DOHH2 (cell line): ENCODE data around the gene HCN3.

Experiments used
- H3F3A ChIP-seq: fragments of 200-600 bp; sonication (generic), shearing (Covaris generic); 2 replicates; pipeline ENCODE4 v1.6.0; 2016; ENCODE audit warnings: antibody characterized with exemption, mild to moderate bottlenecking; ENCODE audit not compliant: control insufficient read depth, insufficient read depth
- H3K27ac ChIP-seq: fragments of 200-600 bp; sonication (generic); 2 replicates; pipeline ENCODE4 v1.5.1; 2014; ENCODE audit warnings: low read depth, mild to moderate bottlenecking, low read length, moderate library complexity
- H3K27me3 ChIP-seq: fragments of 200-600 bp; sonication (generic); 2 replicates; pipeline ENCODE4 v1.6.1; 2014; ENCODE audit warnings: mild to moderate bottlenecking, low read length, mixed read lengths; ENCODE audit not compliant: control insufficient read depth
- H3K36me3 ChIP-seq: fragments of 200-600 bp; sonication (generic); 2 replicates; pipeline ENCODE4 v1.6.1; 2014; ENCODE audit warnings: mild to moderate bottlenecking, low read length, moderate library complexity, mixed read lengths; ENCODE audit not compliant: control insufficient read depth
- H3K4me1 ChIP-seq: fragments of 200-600 bp; sonication (generic); 2 replicates; pipeline ENCODE4 v1.6.1; 2014; ENCODE audit warnings: mild to moderate bottlenecking, low read length, mixed read lengths; ENCODE audit not compliant: control insufficient read depth
- H3K4me2 ChIP-seq: fragments of 200-600 bp; sonication (generic); 2 replicates; pipeline ENCODE4 v1.6.0; 2014; ENCODE audit warnings: mild to moderate bottlenecking, low read length, moderate library complexity
- H3K4me3 ChIP-seq: fragments of 200-600 bp; sonication (generic); 2 replicates; pipeline ENCODE4 v1.5.1; 2014; ENCODE audit warnings: mild to moderate bottlenecking, low read length, mixed read lengths
- H3K79me2 ChIP-seq: fragments of 200-600 bp; sonication (generic); 2 replicates; pipeline ENCODE4 v1.6.1; 2014; ENCODE audit warnings: mild to moderate bottlenecking, low read length, mixed read lengths; ENCODE audit not compliant: control insufficient read depth
- H3K9me2 ChIP-seq: fragments of 200-600 bp; sonication (generic); replicated peaks from 2 replicates; pipeline ENCODE4 v1.6.1; 2014; ENCODE audit warnings: mild to moderate bottlenecking, low read length, mixed read lengths; ENCODE audit not compliant: control insufficient read depth
- H3K9me3 ChIP-seq: fragments of 200-600 bp; sonication (generic); 2 replicates; pipeline ENCODE4 v1.6.1; 2014; ENCODE audit warnings: antibody characterized with exemption, low read length, mixed read lengths; ENCODE audit not compliant: control insufficient read depth, insufficient read depth
- H4K20me1 ChIP-seq: fragments of 200-600 bp; sonication (generic); 2 replicates; pipeline ENCODE4 v1.6.0; 2014; ENCODE audit warnings: low read depth, mild to moderate bottlenecking, antibody characterized with exemption, low read length, moderate library complexity; ENCODE audit not compliant: control insufficient read depth, insufficient read depth
- CTCF ChIP-seq: fragments of 200-600 bp; sonication (generic); IDR thresholded peaks from one replicate; pipeline ENCODE4 v1.5.1; 2014; ENCODE audit warnings: antibody characterized with exemption, mild to moderate bottlenecking, low read depth, low read length; ENCODE audit not compliant: poor library complexity, severe bottlenecking
- EZH2phosphoT487 ChIP-seq: fragments of 200-600 bp; sonication (generic); IDR thresholded peaks from 2 replicates; pipeline ENCODE4 v1.6.1; 2017; ENCODE audit warnings: borderline replicate concordance, mild to moderate bottlenecking, antibody characterized with exemption, low read length, moderate library complexity, mixed read lengths

The HCN3 gene

GRCh38 chr1:155319536-155319935 lies 42.3 kb downstream of the HCN3 start:
- Histone ChIP-seq H3K9me3 (no peaks in the 10 kb centered on the region), H3K79me2 (peaks cover 6% of the 10 kb centered on the region), H3K4me3 (no peak overlapping the region), H3K4me2 (peak overlapping the region; percentile 47), H4K20me1 (0 out of 2 replicates have a peak, but pooled peaks cover 4% of the 10 kb centered on the region), H3F3A (peaks cover 38% of the 10 kb centered on the region), H3K9me2 (no peaks in the 10 kb centered on the region), H3K27me3 (no peaks in the 10 kb centered on the region), H3K4me1 (peaks cover 31% of the 10 kb centered on the region), H3K27ac (peak overlapping the region; percentile 29; the same call in 1 of the 2 replicates), H3K36me3 (peaks cover 49% of the 10 kb centered on the region)
- TF ChIP-seq EZH2phosphoT487 (no peak), CTCF (no peak)

DNA sequence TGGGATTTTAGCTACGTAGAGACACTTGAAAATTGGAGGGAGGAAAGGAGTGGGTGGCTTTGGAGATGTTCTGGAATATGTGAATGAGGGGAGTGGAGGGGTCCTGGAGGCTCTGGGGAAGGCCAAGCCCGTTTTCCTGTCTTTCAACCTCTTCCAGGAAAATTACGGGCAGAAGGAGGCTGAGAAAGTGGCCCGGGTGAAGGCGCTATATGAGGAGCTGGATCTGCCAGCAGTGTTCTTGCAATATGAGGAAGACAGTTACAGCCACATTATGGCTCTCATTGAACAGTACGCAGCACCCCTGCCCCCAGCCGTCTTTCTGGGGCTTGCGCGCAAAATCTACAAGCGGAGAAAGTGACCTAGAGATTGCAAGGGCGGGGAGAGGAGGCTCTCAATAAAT lies 43.0 kb downstream of the HCN3 start:
- TF ChIP-seq CTCF = no peak
- no peak for TF ChIP-seq EZH2phosphoT487
- Histone ChIP-seq H3K27ac (peak overlapping the region; percentile 29), H3K9me3 (no peaks in the 10 kb centered on the region), H3K4me3 (peak overlapping the region; percentile 46), H3F3A (peaks cover 35% of the 10 kb centered on the region), H3K9me2 (no peaks in the 10 kb centered on the region), H3K27me3 (no peaks in the 10 kb centered on the region), H4K20me1 (0 out of 2 replicates have a peak, but pooled peaks cover 4% of the 10 kb centered on the region), H3K36me3 (peaks cover 42% of the 10 kb centered on the region), H3K4me2 (peak overlapping the region; percentile 47), H3K4me1 (peaks cover 37% of the 10 kb centered on the region), H3K79me2 (peaks cover 9% of the 10 kb centered on the region)

DNA sequence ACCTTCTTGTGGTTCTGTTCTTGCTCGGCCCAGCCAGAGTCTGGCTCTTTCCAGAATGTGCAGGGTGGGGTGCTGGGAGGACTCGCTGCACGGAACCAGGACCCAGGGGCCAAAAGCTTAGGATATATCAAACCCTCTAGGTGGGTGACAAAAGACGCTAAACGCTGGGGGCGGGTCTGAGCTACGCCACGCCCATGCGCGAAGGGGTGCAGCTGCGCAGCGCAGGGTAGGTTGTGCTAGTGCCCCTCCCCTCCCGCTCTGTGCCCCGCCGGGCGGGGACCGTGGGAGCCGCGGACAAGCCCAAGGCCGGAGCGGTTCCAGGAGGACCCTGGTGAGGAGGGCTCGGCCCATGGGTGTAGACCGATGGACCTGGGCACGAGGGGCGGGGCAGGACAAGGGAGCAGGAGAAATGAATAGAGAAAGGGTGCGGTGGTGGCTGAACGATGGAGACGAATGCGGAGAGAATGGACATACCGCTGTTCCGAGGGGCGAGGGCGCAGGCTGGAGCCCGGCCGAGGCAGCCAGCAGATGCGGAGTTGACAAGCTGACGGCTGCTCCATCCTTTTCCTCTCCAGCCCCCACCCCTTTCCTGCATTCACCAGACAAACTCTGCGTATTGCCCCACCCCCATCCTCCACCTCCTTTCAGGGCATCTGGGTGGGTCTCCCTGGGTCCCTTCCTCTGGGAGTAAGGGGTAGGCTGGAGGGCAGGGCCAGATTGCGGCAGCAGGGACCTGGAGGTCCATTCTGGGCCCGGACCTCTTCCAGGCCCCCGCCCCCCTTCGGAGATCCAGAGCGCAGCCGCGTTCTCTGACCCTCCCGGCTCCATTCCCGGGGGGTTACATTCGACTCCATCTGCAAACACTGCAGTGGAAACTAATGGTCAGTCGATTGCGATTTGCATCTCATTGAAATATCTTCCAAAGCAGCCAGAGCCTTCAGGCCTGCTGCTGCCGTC lies 43.7 kb downstream of the HCN3 start, which contains the start of gene RUSC1:
RUSC1 (plus strand) TSS at position 234 of the 957 bp plus-strand sequence. CDS start 880 bp downstream, outside the sequence.
- Histone ChIP-seq H3K9me3 (no peaks in the 10 kb centered on the region), H3K79me2 (peaks cover 10% of the 10 kb centered on the region), H3K27ac (peak within 1 kb of the TSS; percentile 29), H3F3A (peaks cover 35% of the 10 kb centered on the region), H3K4me2 (peak within 1 kb of the TSS; percentile 47), H3K36me3 (peaks cover 42% of the 10 kb centered on the region), H3K9me2 (no peaks in the 10 kb centered on the region), H4K20me1 (0 out of 2 replicates have a peak, but pooled peaks cover 4% of the 10 kb centered on the region), H3K4me3 (peak within 1 kb of the TSS; percentile 46), H3K4me1 (peaks cover 44% of the 10 kb centered on the region), H3K27me3 (no peaks in the 10 kb centered on the region)
- TF ChIP-seq CTCF (no peak), EZH2phosphoT487 (no peak)
